Cardiac muscle cell (in vitro differentiated cells and primary cell): Measurements from ENCODE around the gene PTPRQ. TPM values are rescaled to one million over a fixed set of nuclear protein-coding genes. Genes with fewer than 3 reads are reported as not detected.

Experiments
- DNase-seq, 2 donors: peaks; one replicate each; pipeline versions ENCODE4 v3.0.0 to v3.0.0-alpha.2; 2010 to 2017; ENCODE audit warnings: low read depth in 1 of 2, low spot score in 1 of 2
- H3K27ac ChIP-seq: fragments of 200-600 bp; sonication (generic); 2 replicates; pipeline ENCODE4 v1.5.1; 2016
- H3K27me3 ChIP-seq: fragments of 200-600 bp; sonication (generic); 2 replicates; pipeline ENCODE4 v1.6.0; 2016; ENCODE audit warnings: control low read depth
- H3K36me3 ChIP-seq: fragments of 200-600 bp; sonication (generic); 2 replicates; pipeline ENCODE4 v1.5.1; 2016; ENCODE audit warnings: control low read depth
- H3K4me1 ChIP-seq: fragments of 200-600 bp; sonication (generic); 2 replicates; pipeline ENCODE4 v1.8.1; 2017; ENCODE audit warnings: low read depth, mild to moderate bottlenecking, mixed run types
- H3K4me3 ChIP-seq: fragments of 200-600 bp; sonication (generic); 2 replicates; pipeline ENCODE4 v1.5.1; 2016; ENCODE audit warnings: mild to moderate bottlenecking
- H3K9me3 ChIP-seq: fragments of 200-600 bp; sonication (generic); 2 replicates; pipeline ENCODE4 v1.5.1; 2017; ENCODE audit warnings: low read depth, mild to moderate bottlenecking, control low read depth
- CTCF ChIP-seq: IDR thresholded peaks from 2 replicates; pipeline ENCODE4 v1.5.1; 2012; ENCODE audit warnings: low read depth, mild to moderate bottlenecking, low read length
- polyA plus RNA-seq: library from polyadenylated mRNA; unstranded; fragments of >200 nt; fragmentation: Nextera tagmentation; extraction: Ambion mirVana; gene quantifications from 2 replicates; pipeline ENCODE4 v1.2.1, GENCODE V29; 2016
- total RNA-seq: library from RNA; depleted of rRNA; stranded (reverse); fragments of >200 nt; gene quantifications from 2 replicates; pipeline ENCODE4 v1.2.3, GENCODE V29; 2016

The PTPRQ gene
- total and polyA plus RNA-seq, 2 experiments from 2014 or later = 0.01 to 0.69 TPM

- no peak for DNase-seq
Measured at GRCh38 chr12:80602455-80602854, 158.4 kb downstream of the PTPRQ start.

GRCh38 chr12:80607361-80608135 lies 163.5 kb downstream of the PTPRQ start:
- DNase-seq = no peak
- peak; percentile 13 for TF ChIP-seq CTCF
- H3K4me1 ChIP-seq = no peaks in the 10 kb centered on the region

More at GRCh38 chr12:80602455-80602854, 158.4 kb downstream of the PTPRQ start:
- no peaks in the 10 kb centered on the region for H3K9me3 ChIP-seq
- H3K36me3 ChIP-seq = no peaks in the 10 kb centered on the region
- no peak for TF ChIP-seq CTCF
- no peaks in the 10 kb centered on the region for H3K4me1 ChIP-seq
- H3K27me3 ChIP-seq = no peaks in the 10 kb centered on the region
- no peak overlapping the region for H3K27ac ChIP-seq
- no peak overlapping the region for H3K4me3 ChIP-seq

GRCh38 chr12:80617733-80618132 lies 173.7 kb downstream of the PTPRQ start:
- no peak for DNase-seq
- no peaks in the 10 kb centered on the region for H3K27me3 ChIP-seq
- no peaks in the 10 kb centered on the region for H3K36me3 ChIP-seq
- no peaks in the 10 kb centered on the region for H3K9me3 ChIP-seq
- H3K4me3 ChIP-seq = no peak overlapping the region
- H3K4me1 ChIP-seq = no peaks in the 10 kb centered on the region
- H3K27ac ChIP-seq = no peak overlapping the region
- TF ChIP-seq CTCF = no peak

More at GRCh38 chr12:80607361-80608135, 163.5 kb downstream of the PTPRQ start:
- H3K4me3 ChIP-seq = no peak overlapping the region
- H3K9me3 ChIP-seq = no peaks in the 10 kb centered on the region
- H3K27ac ChIP-seq = no peak overlapping the region
- no peaks in the 10 kb centered on the region for H3K36me3 ChIP-seq
- no peaks in the 10 kb centered on the region for H3K27me3 ChIP-seq

GRCh38 chr12:80620281-80620680 lies 176.2 kb downstream of the PTPRQ start:
- Histone ChIP-seq H3K27ac (no peak overlapping the region), H3K4me1 (no peaks in the 10 kb centered on the region), H3K9me3 (no peaks in the 10 kb centered on the region), H3K27me3 (no peaks in the 10 kb centered on the region), H3K36me3 (no peaks in the 10 kb centered on the region), H3K4me3 (no peak overlapping the region)
- no peak for TF ChIP-seq CTCF
- no peak for DNase-seq

GRCh38 chr12:80622271-80622670 lies 178.2 kb downstream of the PTPRQ start:
- TF ChIP-seq CTCF = peak; percentile 21
- Histone ChIP-seq H3K4me1 (no peaks in the 10 kb centered on the region), H3K27me3 (no peaks in the 10 kb centered on the region), H3K27ac (no peak overlapping the region), H3K4me3 (no peak overlapping the region), H3K36me3 (no peaks in the 10 kb centered on the region), H3K9me3 (no peaks in the 10 kb centered on the region)
- no peak for DNase-seq
